OCI-M2 (cell line): ENCODE results near the gene GOLGA6C.
"Not testable (repeated sequence)": the region's sequence is repeated elsewhere in the genome, so short reads cannot be mapped to it uniquely, and the experiment has no call there.

ENCODE experiments used
- DNase-seq: peaks from one replicate; lab custom pipeline; 2025; ENCODE audit not compliant: unreplicated experiment; lab: John Stamatoyannopoulos, UW

Gene GOLGA6C

DNA sequence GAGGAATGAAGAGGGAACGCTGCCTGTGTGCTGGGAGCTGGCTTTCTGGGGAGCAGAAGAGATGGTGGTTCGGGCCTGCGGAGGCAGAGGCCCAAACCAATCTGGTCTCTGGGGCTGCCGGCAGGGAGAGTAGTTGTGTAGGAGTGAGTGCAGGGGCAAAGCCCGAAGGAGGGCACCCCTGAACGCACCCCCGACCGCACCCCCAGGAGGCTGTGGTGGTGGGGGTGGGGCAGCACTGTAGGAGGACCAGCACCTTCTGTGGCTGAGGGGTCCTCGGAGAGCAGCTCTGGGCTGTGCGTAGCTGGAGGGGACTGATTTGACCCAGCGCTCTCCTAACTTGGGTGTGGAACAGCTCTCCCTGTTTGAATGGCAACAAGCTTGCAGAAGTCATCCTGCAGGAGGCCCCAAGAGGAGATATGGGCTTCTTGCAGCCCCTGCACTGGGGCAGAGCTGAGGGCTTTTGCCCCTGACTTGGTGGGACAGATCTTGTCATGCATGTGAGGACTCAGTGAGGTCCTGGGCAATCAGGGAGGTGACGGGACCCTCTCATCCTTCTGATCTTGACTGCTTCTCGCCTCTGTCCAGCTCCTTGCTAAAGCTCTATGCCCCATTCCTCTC is 30.4 kb upstream of the GOLGA6C start:
- no peak for DNase-seq

DNA sequence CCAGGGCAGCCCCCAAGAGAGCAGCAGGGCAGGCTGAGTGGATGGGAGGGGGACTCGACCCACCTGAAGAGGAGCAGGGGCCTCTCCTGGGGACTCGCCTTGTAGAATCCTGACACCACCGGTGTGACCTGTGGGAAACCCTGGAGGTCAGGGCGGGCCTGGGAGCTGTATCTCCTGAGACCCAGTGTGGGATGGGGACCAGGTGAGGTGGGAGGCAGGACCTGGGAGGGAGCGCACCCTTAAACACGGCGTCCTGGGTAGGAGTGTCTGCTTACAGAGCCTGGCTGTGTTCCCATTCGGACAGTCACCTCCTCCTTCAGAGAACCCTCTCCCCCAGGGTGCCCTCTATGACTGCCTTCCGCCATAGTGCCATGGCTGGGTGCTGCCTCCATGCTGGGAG is 29.3 kb upstream of the GOLGA6C start:
- DNase-seq: no peak

DNA sequence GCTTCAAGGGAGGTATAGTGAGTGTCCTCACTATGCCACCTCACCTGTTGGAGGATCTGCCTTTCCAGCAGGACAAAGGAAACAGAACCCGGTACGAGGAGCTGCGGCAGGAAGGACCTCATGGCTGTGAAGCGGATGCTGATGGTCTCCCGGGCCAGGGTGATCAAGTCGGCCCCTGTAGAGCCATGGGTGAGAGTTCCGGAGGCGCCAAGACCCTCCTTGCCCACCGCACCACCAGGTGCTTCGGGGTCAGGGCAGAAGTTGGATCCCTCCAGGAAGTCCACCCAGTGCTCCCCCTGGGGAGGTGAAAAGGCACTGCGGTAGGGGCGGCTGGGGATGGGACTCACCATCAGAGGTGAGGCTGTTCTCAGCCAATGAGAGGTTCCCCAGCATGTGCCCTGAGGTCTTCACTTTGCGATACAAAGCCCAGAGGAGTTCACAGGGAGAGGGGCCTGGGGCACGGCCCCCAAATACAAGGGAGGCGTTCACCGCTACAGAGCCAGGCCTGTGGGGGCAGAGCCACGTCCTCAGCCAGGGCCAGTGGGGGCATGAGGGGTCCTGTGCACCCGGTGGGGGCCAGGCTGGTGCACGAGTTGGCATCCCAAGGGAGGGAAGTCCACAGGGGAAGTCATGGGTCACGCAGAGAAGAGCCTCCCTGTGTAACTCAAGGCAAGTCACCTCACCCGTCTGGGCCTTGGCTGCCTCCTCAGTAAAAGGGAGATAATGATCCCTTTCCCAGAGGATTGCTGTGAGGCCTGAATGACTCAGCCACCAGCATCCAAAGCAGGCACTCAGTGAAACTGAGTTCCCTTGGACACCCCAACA is 28.7 kb upstream of the GOLGA6C start:
- no peak for DNase-seq

DNA sequence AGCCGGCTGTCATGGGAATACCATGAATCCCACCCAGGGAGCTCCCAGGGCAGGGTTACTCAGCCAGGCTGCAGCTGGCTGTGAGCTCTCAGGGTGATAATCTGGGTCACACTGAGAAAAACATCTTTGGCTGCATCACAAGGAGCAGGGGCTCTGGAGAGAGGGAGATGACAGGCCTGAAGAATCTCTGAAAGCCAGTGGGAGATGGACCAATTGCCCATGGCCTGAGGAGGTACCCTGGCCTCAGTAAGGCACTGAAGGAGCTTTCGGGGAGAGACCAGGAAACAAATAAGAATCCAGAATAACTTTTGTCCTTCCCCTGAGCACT is 28.2 kb upstream of the GOLGA6C start:
- DNase-seq: no peak

DNA sequence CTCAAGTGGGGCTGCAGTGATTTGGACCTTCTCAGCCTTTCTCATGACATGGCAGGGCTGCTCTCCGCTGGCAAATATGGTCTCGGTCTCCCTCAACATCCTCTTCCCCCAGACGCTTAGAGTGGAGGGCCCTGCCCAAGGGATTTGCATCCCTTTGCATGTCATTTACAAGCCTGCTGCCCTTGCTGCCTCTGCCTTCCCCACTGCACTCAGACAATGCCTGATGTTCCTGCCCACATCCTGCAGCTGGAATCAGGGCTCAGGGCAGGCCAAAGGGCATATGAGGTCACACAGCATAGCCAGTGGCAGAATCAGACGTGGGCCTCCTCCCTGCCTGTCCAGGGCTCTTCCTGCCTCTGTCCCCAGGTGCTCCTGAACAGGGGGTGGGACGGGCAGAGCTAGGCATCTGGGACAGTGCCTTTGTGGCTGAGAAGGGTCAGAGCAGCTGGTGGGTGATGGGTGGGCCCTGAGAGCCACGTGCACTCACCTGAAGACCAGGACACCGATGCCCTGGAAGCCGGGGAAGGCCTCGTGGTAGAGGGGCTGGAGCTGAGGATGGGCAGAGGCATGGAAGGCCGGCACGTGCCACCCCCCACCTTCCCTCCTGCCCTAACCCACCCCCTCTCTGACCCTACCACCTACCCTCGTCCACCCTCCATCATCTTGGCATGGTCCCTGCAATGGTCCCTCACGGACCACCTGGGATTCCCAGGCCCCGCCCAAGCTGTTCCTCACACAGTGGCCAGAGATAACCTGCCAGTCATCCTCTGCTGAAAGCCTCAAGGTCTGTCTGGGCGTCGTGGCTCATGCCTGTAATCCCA is 27.4 kb upstream of the GOLGA6C start:
- no peak for DNase-seq

DNA sequence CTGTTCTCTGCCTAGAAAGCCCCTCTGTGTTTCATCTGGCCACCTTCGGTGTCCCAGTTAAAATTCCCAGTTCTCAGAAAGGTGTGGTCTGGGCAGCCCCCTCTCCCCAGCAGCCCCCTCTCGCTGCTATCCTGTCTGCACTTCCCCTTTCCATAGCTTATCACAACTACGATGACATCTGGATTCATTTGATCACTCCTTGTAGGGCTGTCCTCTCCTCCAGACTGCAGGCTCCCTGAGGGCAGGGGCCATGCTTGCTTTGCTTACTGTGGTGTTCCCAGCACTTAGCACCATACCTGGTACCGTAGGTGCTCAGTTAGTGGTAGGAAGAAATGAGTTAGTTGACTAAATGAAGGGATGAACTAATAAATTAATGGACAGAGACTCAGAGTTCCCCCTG is 26.3 kb upstream of the GOLGA6C start:
- DNase-seq: no peak

DNA sequence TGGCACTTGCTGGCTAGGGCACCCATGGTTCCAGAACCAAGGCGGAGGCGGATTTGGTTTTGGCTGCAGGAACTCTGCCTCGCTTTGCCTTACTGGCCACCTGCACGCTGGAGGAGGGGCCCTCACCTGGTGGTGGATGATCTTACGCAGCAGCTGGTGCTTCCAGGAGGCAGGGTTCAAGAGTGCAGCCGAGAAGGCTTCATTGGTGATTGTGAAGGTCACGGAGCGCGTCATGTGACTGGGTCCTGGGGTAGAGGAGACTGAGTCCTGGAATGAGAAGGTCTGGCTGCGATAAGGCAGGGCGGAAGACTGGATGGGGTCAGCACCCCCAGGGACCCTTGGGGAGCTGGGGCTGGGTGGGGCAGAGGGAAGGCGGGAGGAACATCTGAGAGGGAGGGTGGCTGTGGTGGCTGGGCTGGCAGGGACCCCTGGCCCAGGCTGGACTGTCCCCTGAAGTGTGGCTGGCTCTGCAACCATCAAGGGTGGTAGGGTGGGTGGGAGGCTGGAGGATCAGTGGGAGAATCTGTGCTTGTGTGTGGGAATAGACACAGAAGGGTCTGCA is 25.8 kb upstream of the GOLGA6C start:
- DNase-seq: no peak

DNA sequence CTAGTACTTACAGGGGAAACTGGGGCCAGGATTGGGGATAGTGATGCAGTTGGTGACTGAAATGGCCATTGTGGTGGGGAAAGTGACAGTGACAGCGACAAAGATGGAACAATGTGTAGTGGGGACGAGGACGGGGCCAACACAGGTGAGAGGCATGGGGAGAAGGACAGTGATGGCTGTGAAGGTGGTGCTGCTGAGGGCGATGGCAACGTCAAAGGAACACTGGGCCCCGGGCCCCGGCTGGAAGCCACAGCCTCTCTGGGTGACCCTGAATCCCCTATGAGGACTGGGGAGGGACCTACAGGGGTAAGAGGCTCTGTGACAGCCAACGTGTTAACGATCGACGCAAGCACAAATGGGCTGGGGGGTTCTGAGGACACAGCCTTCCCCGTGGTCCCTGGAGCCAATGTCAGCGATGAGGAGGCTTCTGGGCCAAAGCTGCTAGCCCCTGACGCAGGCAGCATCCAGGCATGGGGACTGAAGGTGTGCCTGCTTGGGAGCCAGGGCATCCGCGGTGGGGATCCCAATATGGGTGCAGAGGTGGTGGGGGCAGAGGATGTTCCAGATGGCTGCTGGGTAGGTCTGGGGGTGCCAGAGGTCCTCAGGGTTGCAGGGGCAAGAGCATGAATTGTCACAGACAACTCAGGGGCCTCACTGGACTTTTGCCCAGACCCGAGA is 25.2 kb upstream of the GOLGA6C start:
- DNase-seq: no peak

DNA sequence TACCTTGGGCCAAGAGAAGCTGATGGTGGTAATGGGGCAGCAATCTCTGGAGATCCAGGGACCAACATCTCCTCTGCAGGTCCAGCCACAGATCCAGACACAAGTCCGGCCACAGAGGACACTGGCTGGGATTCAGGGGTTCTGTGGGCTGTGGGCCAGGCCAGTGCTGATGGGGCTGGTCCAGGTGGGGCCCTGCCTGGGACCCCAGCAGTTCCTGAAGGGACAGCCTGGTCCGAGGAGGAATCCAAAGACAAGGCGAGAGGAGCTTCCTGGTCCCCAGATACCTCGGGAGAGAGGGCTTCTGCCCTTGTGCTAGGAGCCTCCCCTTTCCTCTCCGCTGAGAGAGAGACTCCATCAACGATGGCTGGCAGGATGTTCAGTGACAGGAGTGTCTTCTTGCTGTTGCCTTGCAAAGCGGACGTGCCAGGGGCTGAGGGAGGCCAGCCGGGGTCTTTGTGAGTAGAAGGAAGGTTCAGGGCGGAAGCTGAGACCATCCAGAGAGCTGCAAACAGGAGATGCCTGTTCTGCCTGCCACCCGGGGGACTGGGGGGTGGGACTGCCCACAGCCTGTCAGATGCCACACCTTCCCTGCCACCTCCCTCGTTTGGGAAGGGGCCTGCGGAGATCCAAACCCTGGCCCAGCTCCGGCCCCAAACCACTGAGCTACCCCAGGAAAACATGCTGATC is 24.5 kb upstream of the GOLGA6C start:
- DNase-seq: no peak

DNA sequence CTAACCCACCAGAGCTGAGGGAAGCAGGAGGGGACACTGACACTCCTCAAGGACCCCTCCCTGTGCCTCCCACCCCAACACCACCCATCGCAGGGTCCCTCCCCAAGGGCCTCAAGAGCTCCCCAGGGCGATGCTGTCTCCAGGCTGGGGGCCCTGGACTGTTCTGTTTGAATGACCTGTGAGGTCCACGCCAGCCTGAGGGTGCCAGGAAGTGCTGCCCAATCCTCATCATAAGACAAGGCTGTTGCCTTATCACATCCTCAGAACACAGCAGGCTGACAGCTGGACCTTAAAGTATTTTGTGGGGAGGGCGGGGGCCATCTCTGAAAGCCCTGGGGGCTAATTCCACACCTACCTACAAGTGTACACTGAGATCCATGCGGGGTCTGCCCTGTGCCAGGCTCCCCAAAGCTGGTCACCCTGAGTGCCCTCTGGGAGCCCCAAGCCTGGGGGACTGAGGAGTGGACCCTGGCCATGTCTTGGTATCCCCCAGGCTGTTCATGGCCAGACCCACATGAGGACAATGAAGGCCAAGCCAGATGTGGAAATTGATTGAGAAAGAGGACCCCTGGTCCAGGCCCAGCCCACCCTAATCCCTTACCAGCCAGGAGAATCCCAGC is 23.8 kb upstream of the GOLGA6C start:
- DNase-seq: no peak

DNA sequence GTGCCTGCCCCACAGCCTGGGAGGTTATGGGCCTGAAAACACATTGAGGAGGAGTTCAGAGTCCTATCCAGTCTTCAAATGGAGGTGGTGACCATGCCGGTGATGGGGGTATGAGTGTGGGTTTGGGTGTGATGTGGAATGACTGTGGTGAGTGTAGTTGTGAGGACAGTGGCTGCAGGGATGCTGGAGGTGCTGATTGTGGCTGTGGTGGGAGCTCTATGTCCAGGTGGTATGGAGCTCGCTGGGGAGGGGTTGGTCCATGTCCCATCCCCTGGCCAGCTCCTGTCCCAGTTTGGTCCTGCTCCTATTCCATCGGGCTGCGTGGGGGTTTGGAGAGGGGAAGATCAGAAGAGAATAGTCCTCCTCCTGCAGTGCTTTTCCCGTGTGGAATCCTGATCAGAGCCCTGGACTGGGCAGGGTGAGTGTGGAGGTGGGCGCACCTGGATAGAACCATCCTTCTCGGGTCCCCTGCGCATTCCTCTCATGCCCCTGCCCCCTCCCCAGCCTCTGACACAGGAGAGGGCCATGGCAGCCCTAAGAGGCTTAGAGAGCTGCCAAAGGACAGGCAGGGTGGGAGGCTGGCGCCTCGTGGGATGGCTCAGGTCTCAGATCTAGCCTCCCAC is 23.0 kb upstream of the GOLGA6C start:
- no peak for DNase-seq

DNA sequence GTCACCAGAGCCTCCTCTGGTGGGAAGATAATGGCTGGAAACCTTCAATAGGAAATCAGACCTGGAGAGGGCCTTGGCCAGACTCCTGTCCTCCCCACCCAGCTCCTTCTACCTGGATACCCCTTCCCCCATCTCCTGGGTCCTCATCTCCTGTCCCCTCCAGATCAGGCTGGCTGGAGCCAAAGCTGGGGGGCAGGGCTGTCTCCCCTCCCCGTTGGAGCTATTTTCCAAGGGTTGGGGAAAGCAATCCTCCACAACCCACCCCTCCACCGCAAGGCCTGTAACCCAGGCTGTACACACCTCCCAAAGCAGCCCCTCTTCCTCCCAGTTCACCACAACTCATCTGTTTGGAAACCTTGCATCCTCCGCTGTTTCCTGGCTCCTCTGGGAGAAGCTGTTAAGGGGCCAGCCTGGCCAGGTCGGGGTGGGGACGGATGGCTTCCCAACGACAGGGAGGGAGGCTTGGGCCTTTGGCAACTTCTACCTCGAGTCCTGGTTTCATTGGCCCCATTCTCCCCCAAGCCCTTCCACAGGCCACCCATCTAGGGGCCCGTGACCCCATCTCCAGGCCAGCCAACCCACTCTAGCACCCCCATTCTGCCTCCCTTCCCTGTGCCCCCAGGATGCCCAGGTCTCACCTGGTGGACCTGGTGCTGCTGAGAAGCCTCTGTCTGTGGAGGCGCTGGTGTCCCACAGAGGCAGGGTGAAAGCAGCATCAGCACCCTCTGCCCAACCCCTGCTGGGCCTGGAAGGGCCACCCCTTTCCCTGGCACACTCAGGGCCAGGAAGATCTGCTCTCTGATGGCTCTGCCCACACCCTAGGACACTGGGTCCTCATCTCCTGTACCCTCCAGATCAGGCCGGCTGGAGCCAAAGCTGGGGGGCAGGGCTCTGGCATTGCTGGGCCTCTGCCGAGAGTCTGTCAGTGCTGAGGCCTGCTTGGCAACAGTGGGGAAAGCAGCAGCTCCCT is 22.1 kb upstream of the GOLGA6C start:
- DNase-seq: no peak

DNA sequence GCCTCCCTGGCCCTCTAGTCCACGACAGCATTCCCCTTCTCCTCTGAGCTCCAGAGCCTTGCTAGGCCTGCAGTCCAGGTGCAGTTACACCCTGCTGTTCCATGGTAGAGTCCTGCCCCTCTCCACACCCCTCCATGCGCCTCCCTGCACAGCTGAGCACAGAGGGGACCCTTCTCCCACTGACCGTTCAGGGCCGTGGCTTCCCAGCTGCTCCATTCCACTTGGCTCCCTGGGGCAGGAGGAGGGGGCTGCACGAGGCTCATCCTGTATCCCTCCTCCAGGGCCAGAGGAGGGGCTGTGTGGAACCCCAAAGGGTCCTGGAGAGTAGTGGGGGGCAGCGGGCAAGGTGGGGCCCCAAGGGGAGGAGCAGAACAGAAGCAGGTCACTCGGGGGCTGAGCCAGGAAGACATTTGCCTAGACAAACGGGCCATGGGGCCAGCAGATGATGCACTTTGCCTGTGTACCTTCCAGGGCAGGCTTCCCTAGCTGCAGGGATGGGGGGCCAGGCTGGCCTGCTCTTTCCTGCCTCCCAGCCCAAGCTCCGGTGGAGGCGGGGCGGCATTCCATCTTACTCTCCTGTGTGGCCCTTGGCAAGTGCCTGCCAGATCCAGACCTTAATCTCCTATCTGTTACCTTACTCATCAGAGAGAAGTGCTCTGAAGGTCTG is 20.7 kb upstream of the GOLGA6C start:
- DNase-seq: no peak

DNA sequence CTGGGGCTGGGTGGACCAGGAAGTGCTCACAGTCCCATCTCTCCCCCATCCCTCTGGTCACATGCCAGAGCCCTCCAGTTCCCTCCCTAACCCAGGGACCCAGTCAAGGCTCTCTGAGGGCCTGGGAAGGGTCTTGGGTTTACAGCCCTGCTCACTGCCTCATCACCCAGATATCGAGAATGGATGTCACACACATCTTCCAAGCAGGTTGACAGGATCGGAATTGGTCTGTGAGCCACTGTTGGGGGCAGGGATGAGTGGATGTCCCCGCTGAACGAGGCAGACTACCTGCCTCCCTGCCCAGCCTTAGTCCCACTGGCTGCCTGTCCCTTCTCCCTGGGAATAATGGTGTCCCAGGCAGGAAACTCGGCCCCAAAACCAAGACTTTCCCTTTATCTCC is 20.0 kb upstream of the GOLGA6C start:
- no peak for DNase-seq

DNA sequence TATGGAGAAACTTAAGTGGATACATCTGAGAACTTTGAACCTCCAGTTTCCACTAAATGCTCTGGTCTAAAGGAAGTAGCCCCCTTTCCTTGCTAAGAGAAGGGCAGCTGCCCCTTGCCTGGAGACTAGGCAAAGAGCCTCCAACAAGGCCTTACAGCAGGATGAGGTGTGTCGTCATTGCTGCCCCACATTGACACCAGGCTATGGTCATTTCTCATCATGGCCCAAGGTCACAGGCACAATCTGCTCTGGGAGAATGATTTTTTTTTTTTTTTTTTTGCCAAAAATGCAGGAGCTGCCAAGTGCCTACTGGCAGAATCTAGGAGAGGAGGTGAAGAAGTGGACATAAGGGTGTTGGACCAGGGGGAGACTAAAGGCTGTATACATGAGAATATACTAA is 12.4 kb upstream of the GOLGA6C start:
- not testable (repeated sequence) for DNase-seq

DNA sequence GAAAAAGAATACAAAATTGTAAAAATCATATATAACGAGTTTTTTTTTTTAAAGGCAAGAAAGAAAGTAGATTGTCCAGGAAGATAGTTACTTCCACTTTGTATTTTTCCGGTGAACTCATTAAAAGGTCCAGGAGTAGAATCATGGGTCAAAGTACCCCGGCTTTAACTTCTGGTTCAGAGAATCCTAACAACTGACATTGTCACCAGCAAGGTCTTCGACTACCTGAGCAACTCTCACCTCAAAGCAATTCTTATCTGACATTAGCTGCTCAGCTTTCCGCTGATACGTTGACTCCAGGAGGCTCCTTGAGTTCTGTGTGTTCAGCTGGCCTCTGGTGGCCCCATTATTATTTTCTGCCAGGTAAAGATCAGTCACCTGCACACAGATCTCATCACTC is 9.1 kb upstream of the GOLGA6C start:
- DNase-seq: not testable (repeated sequence)

DNA sequence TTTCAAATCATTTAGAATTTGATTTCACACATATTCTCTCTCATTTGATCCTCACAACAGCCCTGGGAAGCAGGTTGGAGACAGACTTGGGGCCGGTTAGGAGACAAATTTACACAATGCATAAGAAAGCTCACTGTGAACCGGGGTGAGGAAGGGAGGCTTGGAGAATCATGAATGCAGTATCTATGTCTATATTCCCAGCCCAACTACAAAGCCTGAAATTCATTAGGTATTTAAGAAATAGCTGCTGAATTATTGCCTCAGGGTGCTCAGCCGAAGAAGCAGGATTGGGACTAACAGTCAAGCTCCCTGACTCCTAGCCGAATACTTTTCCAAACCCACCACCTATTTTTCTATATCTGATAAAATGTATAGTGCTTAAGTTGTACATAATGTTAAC is 8.4 kb upstream of the GOLGA6C start:
- DNase-seq: no peak

DNA sequence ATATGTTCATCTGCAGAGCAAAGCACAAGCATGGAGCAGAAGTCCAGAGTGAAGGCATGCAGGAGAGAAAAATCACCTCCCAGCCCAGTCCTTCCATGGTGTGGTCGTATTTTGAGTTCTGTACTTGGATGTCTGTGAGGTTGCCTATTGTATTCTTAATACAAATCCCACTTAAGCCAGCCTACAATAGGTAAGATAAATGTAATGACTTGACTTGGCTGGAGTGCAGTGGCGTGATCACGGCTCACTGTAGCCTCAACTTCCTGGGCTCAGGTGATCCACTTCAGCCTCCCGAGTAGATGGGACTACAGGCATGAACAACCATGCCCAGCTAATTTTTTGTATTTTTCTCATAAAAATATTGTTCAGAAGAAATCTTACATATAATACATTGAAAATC is 6.8 kb upstream of the GOLGA6C start:
- DNase-seq: not testable (repeated sequence)
